HEK293 (cell line): ENCODE measurements around the gene HEATR3.

Source experiments
- CTCF ChIA-PET: fragments of 350-600 bp; formaldehyde crosslinking; extraction: SDS; loops from one replicate; lab custom pipeline; 2021; ENCODE audit warnings: antibody characterized with exemption; lab: Yijun Ruan, JAX
- POLR2A ChIA-PET: fragments of 300-600 bp; formaldehyde crosslinking; extraction: SDS; loops from one replicate; lab custom pipeline; 2020; ENCODE audit warnings: antibody characterized with exemption, inconsistent platforms; lab: Yijun Ruan, JAX
- H3K27ac ChIP-seq: fragments of 200-500 bp; sonication (Bioruptor generic); 2 replicates; pipeline ENCODE4 v1.5.1; 2014; ENCODE audit warnings: low read depth, low read length, control low read depth, inconsistent platforms; ENCODE audit errors: extremely low read depth
- H3K36me3 ChIP-seq, 2 experiments: fragments of 200-500 bp in 1 of 2; sonication (Bioruptor generic) in 1 of 2; 1 replicate in 1 of 2; 2 replicates in 1 of 2; pipeline ENCODE4 v1.5.1; 2014 to 2017; ENCODE audit warnings: inconsistent platforms in 2 of 2, low read length in 2 of 2; ENCODE audit not compliant: control insufficient read depth in 2 of 2, insufficient read depth in 1 of 2
- H3K4me1 ChIP-seq: fragments of 200-500 bp; sonication (Bioruptor generic); 2 replicates; pipeline ENCODE4 v1.5.1; 2014; ENCODE audit warnings: mild to moderate bottlenecking, low read length, inconsistent platforms; ENCODE audit not compliant: control insufficient read depth, insufficient read depth
- H3K4me3 ChIP-seq: 2 replicates; pipeline ENCODE4 v1.5.1; 2011; ENCODE audit warnings: low read depth, mild to moderate bottlenecking, control low read depth, low read length, moderate library complexity
- H3K9me3 ChIP-seq: fragments of 200-500 bp; sonication (Bioruptor generic); 2 replicates; pipeline ENCODE4 v1.5.1; 2014; ENCODE audit warnings: low read depth, low read length, inconsistent platforms; ENCODE audit not compliant: control insufficient read depth, insufficient read depth
- EGR2 ChIP-seq: fragments of 450-650 bp; formaldehyde crosslinking; IDR thresholded peaks from 2 replicates; pipeline ENCODE4 v1.5.1; 2016; ENCODE audit warnings: low read depth, missing biosample characterization, missing genetic modification characterization
- PRDM2 ChIP-seq: fragments of 450-650 bp; formaldehyde crosslinking; IDR thresholded peaks from 2 replicates; pipeline ENCODE4 v1.5.1; 2016; ENCODE audit warnings: missing biosample characterization, missing genetic modification characterization, borderline replicate concordance
- RBAK ChIP-seq: fragments of 450-650 bp; formaldehyde crosslinking; IDR thresholded peaks from 2 replicates; pipeline ENCODE4 v1.5.1; 2016; ENCODE audit warnings: missing biosample characterization, missing genetic modification characterization
- SALL2 ChIP-seq: fragments of 450-650 bp; formaldehyde crosslinking; IDR thresholded peaks from 2 replicates; pipeline ENCODE4 v1.5.0; 2017; ENCODE audit warnings: missing biosample characterization, mild to moderate bottlenecking, missing genetic modification characterization, borderline replicate concordance
- SP3 ChIP-seq: fragments of 450-650 bp; formaldehyde crosslinking; IDR thresholded peaks from 2 replicates; pipeline ENCODE4 v1.5.1; 2016; ENCODE audit warnings: missing biosample characterization, missing genetic modification characterization
- WT1 ChIP-seq: fragments of 450-650 bp; formaldehyde crosslinking; IDR thresholded peaks from 2 replicates; pipeline ENCODE4 v1.5.1; 2016; ENCODE audit warnings: missing biosample characterization, missing genetic modification characterization
- ZFHX2 ChIP-seq: fragments of 450-650 bp; formaldehyde crosslinking; conservative IDR thresholded peaks from 2 replicates; pipeline ENCODE4 v1.5.1; 2016; ENCODE audit warnings: missing biosample characterization, missing genetic modification characterization
- ZNF121 ChIP-seq: fragments of 450-650 bp; formaldehyde crosslinking; IDR thresholded peaks from 2 replicates; pipeline ENCODE4 v1.5.1; 2016; ENCODE audit warnings: missing biosample characterization, missing genetic modification characterization
- ZNF146 ChIP-seq: fragments of 450-650 bp; formaldehyde crosslinking; IDR thresholded peaks from 2 replicates; pipeline ENCODE4 v1.5.1; 2016; ENCODE audit warnings: missing biosample characterization, missing genetic modification characterization
- ZNF19 ChIP-seq: fragments of 450-650 bp; formaldehyde crosslinking; IDR thresholded peaks from 2 replicates; pipeline ENCODE4; 2016; ENCODE audit warnings: missing biosample characterization, missing genetic modification characterization, low read depth
- ZNF24 ChIP-seq: fragments of 450-650 bp; formaldehyde crosslinking; IDR thresholded peaks from 2 replicates; pipeline ENCODE4 v1.5.1; 2016; ENCODE audit warnings: missing biosample characterization, missing genetic modification characterization
- ZNF335 ChIP-seq: fragments of 450-650 bp; formaldehyde crosslinking; conservative IDR thresholded peaks from 2 replicates; pipeline ENCODE4 v1.5.1; 2016; ENCODE audit warnings: missing biosample characterization, missing genetic modification characterization
- ZNF341 ChIP-seq: fragments of 450-650 bp; formaldehyde crosslinking; IDR thresholded peaks from 2 replicates; pipeline ENCODE4; 2016; ENCODE audit warnings: low read depth, missing biosample characterization, missing genetic modification characterization
- ZNF394 ChIP-seq: fragments of 450-650 bp; formaldehyde crosslinking; IDR thresholded peaks from 2 replicates; pipeline ENCODE4 v1.5.1; 2016; ENCODE audit warnings: missing biosample characterization, missing genetic modification characterization, mild to moderate bottlenecking, moderate library complexity, borderline replicate concordance
- ZNF514 ChIP-seq: fragments of 450-650 bp; formaldehyde crosslinking; IDR thresholded peaks from 2 replicates; pipeline ENCODE4 v1.5.1; 2016; ENCODE audit warnings: missing biosample characterization, missing genetic modification characterization
- ZNF558 ChIP-seq: fragments of 450-650 bp; formaldehyde crosslinking; IDR thresholded peaks from 2 replicates; pipeline ENCODE4 v1.5.1; 2016; ENCODE audit warnings: missing biosample characterization, missing genetic modification characterization
- ZNF596 ChIP-seq: fragments of 450-650 bp; IDR thresholded peaks from 2 replicates; pipeline ENCODE4 v1.5.0; 2018; ENCODE audit warnings: missing biosample characterization, mild to moderate bottlenecking, missing genetic modification characterization, moderate library complexity
- ZNF600 ChIP-seq: fragments of 450-650 bp; formaldehyde crosslinking; IDR thresholded peaks from 2 replicates; pipeline ENCODE4 v1.5.1; 2016; ENCODE audit warnings: missing biosample characterization, missing genetic modification characterization
- ZNF645 ChIP-seq: fragments of 450-650 bp; formaldehyde crosslinking; IDR thresholded peaks from 2 replicates; pipeline ENCODE4; 2016; ENCODE audit warnings: missing biosample characterization, missing genetic modification characterization
- ZNF843 ChIP-seq: fragments of 450-650 bp; formaldehyde crosslinking; IDR thresholded peaks from 2 replicates; pipeline ENCODE4 v1.5.1; 2016; ENCODE audit warnings: missing biosample characterization, missing genetic modification characterization
- ZSCAN23 ChIP-seq: fragments of 450-650 bp; formaldehyde crosslinking; IDR thresholded peaks from 2 replicates; pipeline ENCODE4 v1.5.1; 2016; ENCODE audit warnings: missing biosample characterization, missing genetic modification characterization
- ZSCAN30 ChIP-seq: fragments of 450-650 bp; IDR thresholded peaks from 2 replicates; pipeline ENCODE4 v1.5.1; 2018; ENCODE audit warnings: missing biosample characterization, mild to moderate bottlenecking, missing genetic modification characterization, moderate library complexity

HEATR3 gene

GRCh38 chr16:50114357-50115129 lies 48.8 kb downstream of the HEATR3 start:
- Histone ChIP-seq H3K36me3 (no peaks in the 10 kb centered on the region), H3K27ac (no peak overlapping the region), H3K4me3 (no peak overlapping the region), H3K9me3 (no peaks in the 10 kb centered on the region), H3K4me1 (no peaks in the 10 kb centered on the region)
- POLR2A ChIA-PET: no interaction called here
- CTCF ChIA-PET: no interaction called here
- TF ChIP-seq ZNF514 (tag by site-specific recombination): no peak
- TF ChIP-seq SALL2 (tag by site-specific recombination): no peak
- no peak for TF ChIP-seq ZSCAN30 (tag by site-specific recombination)
- peak; percentile 85 for TF ChIP-seq EGR2 (tag by site-specific recombination)
- peak; percentile 73 for TF ChIP-seq ZFHX2 (tag by site-specific recombination)

- POLR2A ChIA-PET: interaction anchor here (0.6 kb wide), 1 partner anchor 16 kb away, joined by 3 read pairs; no protein-coding TSS in a partner anchor
- CTCF ChIA-PET: interaction anchor here (0.6 kb wide), 2 partner anchors 59 to 483 kb away, joined by 3 read pairs; no protein-coding TSS in a partner anchor
- no peaks in the 10 kb centered on the region for H3K36me3 ChIP-seq
Measured at GRCh38 chr16:50120711-50121110, 54.9 kb downstream of the HEATR3 start.

More at GRCh38 chr16:50120711-50121110, 54.9 kb downstream of the HEATR3 start:
- no peaks in the 10 kb centered on the region for H3K4me1 ChIP-seq
- H3K9me3 ChIP-seq: no peaks in the 10 kb centered on the region
- TF ChIP-seq ZNF121 (tag by site-specific recombination) (no peak), ZNF19 (tag by site-specific recombination) (no peak), ZNF558 (tag by site-specific recombination) (no peak), ZNF600 (tag by site-specific recombination) (no peak), ZNF843 (tag by site-specific recombination) (no peak), ZNF335 (no peak), ZNF341 (tag by site-specific recombination) (no peak), ZNF394 (tag by site-specific recombination) (no peak), SP3 (tag by site-specific recombination) (no peak), ZNF146 (tag by site-specific recombination) (no peak), ZSCAN23 (tag by site-specific recombination) (no peak), ZNF596 (no peak), ZNF24 (tag by site-specific recombination) (no peak), RBAK (tag by site-specific recombination) (no peak), WT1 (tag by site-specific recombination) (no peak), ZNF645 (tag by site-specific recombination) (no peak), PRDM2 (tag by site-specific recombination) (no peak)
- H3K4me3 ChIP-seq: no peak overlapping the region
- no peak overlapping the region for H3K27ac ChIP-seq
